Left ventricle myocardium inferior (tissue), 1 donor: Measurements from ENCODE around the gene CAMK2A. TPM values are rescaled to one million over a fixed set of nuclear protein-coding genes. Genes with fewer than 3 reads are reported as not detected.
"Not testable (repeated sequence)": the region's sequence is repeated elsewhere in the genome, so short reads cannot be mapped to it uniquely, and the experiment has no call there.

ENCODE experiments used
- DNase-seq: peaks from one replicate; pipeline ENCODE4 v3.0.0-alpha.2; 2020
- H3K27ac ChIP-seq: fragments of 200-600 bp; replicated peaks from 2 replicates; pipeline ENCODE4 v1.8.0; 2021
- H3K27me3 ChIP-seq: fragments of 200-600 bp; 2 replicates; pipeline ENCODE4 v1.8.0; 2021; ENCODE audit warnings: low read depth
- H3K36me3 ChIP-seq: fragments of 200-600 bp; 2 replicates; pipeline ENCODE4 v1.8.0; 2021
- H3K4me1 ChIP-seq: fragments of 200-600 bp; 2 replicates; pipeline ENCODE4 v1.8.0; 2021
- H3K4me3 ChIP-seq: fragments of 200-600 bp; 2 replicates; pipeline ENCODE4 v1.8.0; 2021; ENCODE audit warnings: mild to moderate bottlenecking, moderate library complexity
- H3K9me3 ChIP-seq: fragments of 200-600 bp; replicated peaks from 2 replicates; pipeline ENCODE4 v1.8.0; 2021
- intact Hi-C: fragments of 100-400 bp; cut with micrococcal nuclease; formaldehyde crosslinking; loops from one replicate; pipeline ENCODE4 v1.11.0; 2022
- total RNA-seq: library from RNA; stranded (reverse); fragmentation: NEBNext Ultra II Directional; extraction: Animal tissue kit (Norgen Biotek cat#: 25700); gene quantifications from one replicate; pipeline ENCODE4 v1.2.1, GENCODE V29; 2021
- TF ChIP-seq, protein P1 (sequence below): fragments of 200-600 bp; IDR thresholded peaks from 2 replicates; pipeline ENCODE4 v1.8.0; 2021; ENCODE audit warnings: antibody characterized with exemption, mild to moderate bottlenecking, borderline replicate concordance
- donor health status: DM: no; HTN: yes; CAD: no; lungs with severe emphysema.

The CAMK2A gene
- total RNA-seq, 1 donor from 2014 or later, result 19.4 TPM

- no peak overlapping the region for H3K27ac ChIP-seq
- no peaks in the 10 kb centered on the region for H3K9me3 ChIP-seq
- no peak for DNase-seq
- no peaks in the 10 kb centered on the region for H3K36me3 ChIP-seq
- peaks cover 5% of the 10 kb centered on the region for H3K4me1 ChIP-seq
- no peaks in the 10 kb centered on the region for H3K27me3 ChIP-seq
- H3K4me3 ChIP-seq, result no peak overlapping the region
- intact Hi-C loops, result no loop called here
- TF ChIP-seq, protein P1, sequence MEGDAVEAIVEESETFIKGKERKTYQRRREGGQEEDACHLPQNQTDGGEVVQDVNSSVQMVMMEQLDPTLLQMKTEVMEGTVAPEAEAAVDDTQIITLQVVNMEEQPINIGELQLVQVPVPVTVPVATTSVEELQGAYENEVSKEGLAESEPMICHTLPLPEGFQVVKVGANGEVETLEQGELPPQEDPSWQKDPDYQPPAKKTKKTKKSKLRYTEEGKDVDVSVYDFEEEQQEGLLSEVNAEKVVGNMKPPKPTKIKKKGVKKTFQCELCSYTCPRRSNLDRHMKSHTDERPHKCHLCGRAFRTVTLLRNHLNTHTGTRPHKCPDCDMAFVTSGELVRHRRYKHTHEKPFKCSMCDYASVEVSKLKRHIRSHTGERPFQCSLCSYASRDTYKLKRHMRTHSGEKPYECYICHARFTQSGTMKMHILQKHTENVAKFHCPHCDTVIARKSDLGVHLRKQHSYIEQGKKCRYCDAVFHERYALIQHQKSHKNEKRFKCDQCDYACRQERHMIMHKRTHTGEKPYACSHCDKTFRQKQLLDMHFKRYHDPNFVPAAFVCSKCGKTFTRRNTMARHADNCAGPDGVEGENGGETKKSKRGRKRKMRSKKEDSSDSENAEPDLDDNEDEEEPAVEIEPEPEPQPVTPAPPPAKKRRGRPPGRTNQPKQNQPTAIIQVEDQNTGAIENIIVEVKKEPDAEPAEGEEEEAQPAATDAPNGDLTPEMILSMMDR, result no peak
These were observed 38.1 kb downstream of the CAMK2A start for GRCh38 chr5:150251504-150251903.

DNA sequence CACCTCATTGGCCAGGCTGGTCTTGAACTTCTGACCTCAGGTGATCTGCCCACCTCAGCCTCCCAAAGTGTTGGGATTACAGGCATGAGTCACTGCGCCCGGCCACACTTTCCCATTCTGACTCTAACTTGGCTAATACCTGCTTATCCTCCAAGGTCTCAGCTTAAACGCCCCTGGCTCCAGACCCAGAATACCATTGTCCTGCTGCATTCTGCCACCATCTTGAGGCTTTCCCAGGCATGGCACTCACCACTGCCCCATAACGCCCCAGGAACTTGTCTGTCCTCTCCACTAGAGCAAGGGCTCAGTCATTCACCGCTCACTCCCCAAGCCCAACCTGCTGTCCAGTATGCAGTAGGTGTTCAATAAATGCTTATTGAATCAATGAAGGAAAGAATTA, 39.8 kb downstream of the CAMK2A start:
- no peak overlapping the region for H3K27ac ChIP-seq
- H3K4me3 ChIP-seq, result no peak overlapping the region
- H3K9me3 ChIP-seq, result no peaks in the 10 kb centered on the region
- TF ChIP-seq, protein P1, result no peak
- no peaks in the 10 kb centered on the region for H3K27me3 ChIP-seq
- no peaks in the 10 kb centered on the region for H3K36me3 ChIP-seq
- peaks cover 23% of the 10 kb centered on the region for H3K4me1 ChIP-seq
- intact Hi-C loops, result no loop called here
- DNase-seq, result no peak

DNA sequence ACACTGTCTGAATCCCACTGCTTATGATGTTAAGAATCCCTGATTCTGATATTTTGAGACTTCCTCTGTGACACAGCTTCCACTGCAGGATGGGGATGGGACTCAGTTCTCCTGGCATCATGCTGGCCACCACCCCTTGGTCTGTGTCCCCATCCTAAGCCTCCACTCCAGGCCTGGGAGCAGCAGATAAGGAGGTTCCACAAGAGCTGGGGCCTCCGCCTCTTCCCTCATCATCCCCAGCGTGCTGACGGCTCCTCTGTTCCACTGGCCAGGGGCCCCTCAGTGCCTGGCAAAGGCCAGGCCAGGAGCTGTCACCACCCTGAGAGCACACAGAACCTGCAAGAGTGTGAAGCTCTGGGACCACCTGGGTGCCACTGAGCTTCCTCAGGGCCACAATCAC, 40.6 kb downstream of the CAMK2A start:
- H3K27me3 ChIP-seq, result no peaks in the 10 kb centered on the region
- DNase-seq, result no peak
- H3K4me3 ChIP-seq, result no peak overlapping the region
- H3K36me3 ChIP-seq, result no peaks in the 10 kb centered on the region
- peaks cover 31% of the 10 kb centered on the region for H3K4me1 ChIP-seq
- H3K9me3 ChIP-seq, result no peaks in the 10 kb centered on the region
- no peak overlapping the region for H3K27ac ChIP-seq
- intact Hi-C loops, result no loop called here
- TF ChIP-seq, protein P1, result no peak

DNA sequence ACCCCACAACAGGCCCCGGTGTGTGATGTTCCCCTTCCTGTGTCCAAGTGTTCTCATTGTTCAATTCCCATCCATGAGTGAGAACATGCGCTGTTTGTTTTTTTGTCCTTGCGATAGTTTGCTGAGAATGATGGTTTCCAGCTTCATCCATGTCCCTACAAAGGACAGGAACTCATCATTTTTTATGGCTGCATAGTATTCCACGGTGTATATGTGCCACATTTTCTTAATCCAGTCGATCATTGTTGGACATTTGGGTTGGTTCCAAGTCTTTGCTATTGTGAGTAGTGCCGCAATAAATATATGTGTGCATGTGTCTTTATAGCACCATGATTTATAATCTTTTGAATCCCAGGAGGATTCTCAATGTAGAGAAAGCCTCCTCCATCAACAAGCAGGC, 41.1 kb downstream of the CAMK2A start:
- DNase-seq, H3K4me3 ChIP-seq, H3K9me3 ChIP-seq, H3K27me3 ChIP-seq, intact Hi-C loops, H3K36me3 ChIP-seq, H3K27ac ChIP-seq: not testable (repeated sequence)
- H3K4me1 ChIP-seq, result peaks cover 31% of the 10 kb centered on the region

GRCh38 chr5:150247726-150248125, 41.8 kb downstream of the CAMK2A start:
- Histone ChIP-seq H3K4me1 (peaks cover 31% of the 10 kb centered on the region), H3K27ac (no peak overlapping the region), H3K9me3 (no peaks in the 10 kb centered on the region), H3K4me3 (no peak overlapping the region), H3K27me3 (no peaks in the 10 kb centered on the region), H3K36me3 (no peaks in the 10 kb centered on the region)
- TF ChIP-seq, protein P1, result no peak
- intact Hi-C loops, result no loop called here
- no peak for DNase-seq

- H3K36me3 ChIP-seq, result no peaks in the 10 kb centered on the region
- intact Hi-C loops, result no loop called here
- no peak overlapping the region for H3K4me3 ChIP-seq
- no peaks in the 10 kb centered on the region for H3K27me3 ChIP-seq
- H3K4me1 ChIP-seq, result peaks cover 31% of the 10 kb centered on the region
- no peak overlapping the region for H3K27ac ChIP-seq
- TF ChIP-seq, protein P1, result no peak
- no peaks in the 10 kb centered on the region for H3K9me3 ChIP-seq
- no peak for DNase-seq
These were observed 42.7 kb downstream of the CAMK2A start for GRCh38 chr5:150246835-150247234.
